GM19351 (cell line): ENCODE data around the gene CDY1B.
"Not testable (repeated sequence)": the region's sequence is repeated elsewhere in the genome, so short reads cannot be mapped to it uniquely, and the experiment has no call there.

Experiments
- ATAC-seq: cut with Tn5 transposase; IDR thresholded peaks from one replicate; pipeline ENCODE4 v1.9.1; 2021; ENCODE audit warnings: mild to moderate bottlenecking, moderate library complexity; ENCODE audit not compliant: unreplicated experiment

CDY1B gene

GRCh38 chrY:24047919-24048318 lies at the start of gene CDY1B:
TSS of gene CDY1B (minus strand) at chrY:24048019. CDS start at chrY:24047688, 331 bp downstream.
- ATAC-seq, result not testable (repeated sequence)

GRCh38 chrY:24049525-24049924 lies 1.7 kb upstream of the CDY1B start:
- ATAC-seq, result not testable (repeated sequence)

- ATAC-seq, result not testable (repeated sequence)
Observed at GRCh38 chrY:24043209-24043608, 4.6 kb downstream of the CDY1B start.

- ATAC-seq, result not testable (repeated sequence)
Observed at GRCh38 chrY:24039008-24039718, 8.7 kb downstream of the CDY1B start.

- not testable (repeated sequence) for ATAC-seq
Observed at GRCh38 chrY:24026212-24027103, 21.4 kb downstream of the CDY1B start.
